Adrenal gland (tissue), 12 donors: ENCODE data around the gene KCNT1. TPM values are rescaled to one million over a fixed set of nuclear protein-coding genes. Genes with fewer than 3 reads are reported as not detected.

Experiments used
- DNase-seq, 7 donors: peaks; one replicate each; pipeline ENCODE4 v3.0.0-alpha.2; 2019 to 2020
- H3K27ac ChIP-seq, 5 donors: fragments of 200-600 bp; sonication (generic) in 4 of 5; 1 replicate in 3 of 5; 2 replicates in 2 of 5; pipeline versions ENCODE4 v1.5.1 to v1.8.0; 2016 to 2020; ENCODE audit warnings: mild to moderate bottlenecking in 1 of 5
- H3K27me3 ChIP-seq: fragments of 200-600 bp; 2 replicates; pipeline ENCODE4 v1.8.0; 2021
- H3K36me3 ChIP-seq, 2 donors: fragments of 200-600 bp; replicated peaks in 1 of 2; 1 replicate in 1 of 2; 2 replicates in 1 of 2; pipeline versions ENCODE4 v1.5.1 to v1.8.0; 2018 to 2022
- H3K4me1 ChIP-seq, 2 donors: fragments of 200-600 bp; replicated peaks in 1 of 2; 1 replicate in 1 of 2; 2 replicates in 1 of 2; pipeline versions ENCODE4 v1.5.1 to v1.8.0; 2018 to 2021
- H3K4me3 ChIP-seq, 4 donors: fragments of 200-600 bp; sonication (generic) in 3 of 4; one replicate each; pipeline ENCODE4 v1.5.1; 2016 to 2018
- H3K9me3 ChIP-seq, 3 donors: fragments of 200-600 bp; sonication (generic) in 1 of 3; replicated peaks in 1 of 3; 1 replicate in 2 of 3; 2 replicates in 1 of 3; pipeline versions ENCODE4 v1.5.1 to v1.8.0; 2016 to 2021
- POLR2A ChIP-seq, 2 donors: fragments of 450-650 bp; IDR thresholded peaks; one replicate each; pipeline ENCODE4 v1.6.1; 2017; ENCODE audit warnings: antibody characterized with exemption in 2 of 2, mild to moderate bottlenecking in 2 of 2, moderate library complexity in 1 of 2
- WGBS, 4 donors: extraction: QIAGEN DNeasy Blood & Tissue Kit in 2 of 4; methylation state at CpG; one replicate each; pipeline versions ENCODE4 v1.1.5 to v1.1.7; 2013 to 2017; 5-methylcytosine and 5-hydroxymethylcytosine counted together
- intact Hi-C, 2 donors: fragments of 100-400 bp; cut with DNase I; formaldehyde crosslinking; loops; one replicate each; pipeline versions ENCODE4 v1.14.1 to v1.15.0; 2022 to 2023
- polyA plus RNA-seq, 3 donors: library from polyadenylated mRNA; stranded (reverse); fragments of 200-250 nt in 2 of 3; fragments of 350-450 nt in 1 of 3; fragmentation: Illumina TruSeq in 1 of 3; extraction: RNeasy Lipid Tissue Mini Kit (QIAGEN cat#74804) in 1 of 3; gene quantifications; one replicate each; pipeline ENCODE4 v1.2.3, GENCODE V29; 2013 to 2014
- total RNA-seq, 9 donors: library from RNA; depleted of rRNA in 4 of 9; stranded (reverse); fragments of >200 nt in 4 of 9; fragments of 120-200 nt in 1 of 9; fragmentation: NEBNext Ultra II Directional in 1 of 9; extraction: Animal tissue kit (Norgen Biotek cat#: 25700) in 1 of 9; gene quantifications; one replicate each; pipeline versions ENCODE4 v1.1.0 to v1.2.4, GENCODE V29; 2013 to 2023
- TF ChIP-seq, protein P1 (sequence below), 6 experiments: fragments of 450-650 bp in 4 of 6; fragments of 200-600 bp in 2 of 6; sonication (generic) in 1 of 6; IDR thresholded peaks; 1 replicate in 5 of 6; 2 replicates in 1 of 6; pipeline versions ENCODE4 v1.5.1 to v1.8.0; 2016 to 2021; ENCODE audit warnings: antibody characterized with exemption in 6 of 6, mild to moderate bottlenecking in 2 of 6, moderate library complexity in 1 of 6
- donor health status: healthy with polysubstance abuse.
- donor health status: Bipolar disorder and iron deficiency.
- donor health status: DM: yes; HTN: yes; CAD: no.
- donor health status: DM: no; HTN: no; CAD: no.
- donor health status: DM: no; HTN: no; CAD: no.
- donor health status: DM: yes; HTN: yes; CAD: no.

Gene KCNT1
- total and polyA plus RNA-seq, 12 donors, result 0.05 to 2.4 (median 0.24) TPM; not detected in 6

DNA sequence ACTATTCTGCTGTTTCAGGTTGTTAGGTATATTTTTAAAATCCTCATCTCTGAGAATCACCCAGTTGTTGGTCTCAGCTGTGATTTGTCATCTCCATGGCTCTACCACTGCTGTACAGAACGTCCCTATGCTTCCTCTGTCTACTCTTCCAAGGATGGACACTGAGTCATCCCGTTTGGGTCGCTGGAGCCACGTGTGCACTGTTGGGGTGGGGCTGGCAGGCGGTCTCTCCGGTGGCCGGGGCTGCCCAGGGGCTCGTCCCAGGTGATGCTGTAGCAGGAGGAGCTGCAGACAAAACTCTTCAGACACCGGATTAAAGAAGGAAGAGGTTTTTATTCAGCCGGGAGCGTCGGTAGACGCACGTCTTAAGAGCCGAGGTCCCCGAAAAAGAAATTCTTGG, 21.9 kb upstream of the KCNT1 start:
- no peaks in the 10 kb centered on the region for H3K4me1 ChIP-seq
- H3K27ac ChIP-seq, result no peak overlapping the region
- TF ChIP-seq POLR2A (IDR thresholded peaks at IDR 0.05), result no peak
- TF ChIP-seq, protein P1, sequence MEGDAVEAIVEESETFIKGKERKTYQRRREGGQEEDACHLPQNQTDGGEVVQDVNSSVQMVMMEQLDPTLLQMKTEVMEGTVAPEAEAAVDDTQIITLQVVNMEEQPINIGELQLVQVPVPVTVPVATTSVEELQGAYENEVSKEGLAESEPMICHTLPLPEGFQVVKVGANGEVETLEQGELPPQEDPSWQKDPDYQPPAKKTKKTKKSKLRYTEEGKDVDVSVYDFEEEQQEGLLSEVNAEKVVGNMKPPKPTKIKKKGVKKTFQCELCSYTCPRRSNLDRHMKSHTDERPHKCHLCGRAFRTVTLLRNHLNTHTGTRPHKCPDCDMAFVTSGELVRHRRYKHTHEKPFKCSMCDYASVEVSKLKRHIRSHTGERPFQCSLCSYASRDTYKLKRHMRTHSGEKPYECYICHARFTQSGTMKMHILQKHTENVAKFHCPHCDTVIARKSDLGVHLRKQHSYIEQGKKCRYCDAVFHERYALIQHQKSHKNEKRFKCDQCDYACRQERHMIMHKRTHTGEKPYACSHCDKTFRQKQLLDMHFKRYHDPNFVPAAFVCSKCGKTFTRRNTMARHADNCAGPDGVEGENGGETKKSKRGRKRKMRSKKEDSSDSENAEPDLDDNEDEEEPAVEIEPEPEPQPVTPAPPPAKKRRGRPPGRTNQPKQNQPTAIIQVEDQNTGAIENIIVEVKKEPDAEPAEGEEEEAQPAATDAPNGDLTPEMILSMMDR (IDR thresholded peaks at IDR 0.05), result no peak
- H3K27me3 ChIP-seq, result peaks cover 3% of the 10 kb centered on the region
- WGBS, 4 donors, result 51 to 60% (median 53%) methylated on average over 15 to 16 of the region's 16 CpGs
- no peak overlapping the region for H3K4me3 ChIP-seq
- H3K36me3 ChIP-seq, result no peaks in the 10 kb centered on the region
- no peaks in the 10 kb centered on the region for H3K9me3 ChIP-seq
- DNase-seq, result no peak
- intact Hi-C loops, result loop anchor here in 1 of 2 donors (10.0 kb wide), 1 partner anchor 55 kb away; no protein-coding TSS in a partner anchor

DNA sequence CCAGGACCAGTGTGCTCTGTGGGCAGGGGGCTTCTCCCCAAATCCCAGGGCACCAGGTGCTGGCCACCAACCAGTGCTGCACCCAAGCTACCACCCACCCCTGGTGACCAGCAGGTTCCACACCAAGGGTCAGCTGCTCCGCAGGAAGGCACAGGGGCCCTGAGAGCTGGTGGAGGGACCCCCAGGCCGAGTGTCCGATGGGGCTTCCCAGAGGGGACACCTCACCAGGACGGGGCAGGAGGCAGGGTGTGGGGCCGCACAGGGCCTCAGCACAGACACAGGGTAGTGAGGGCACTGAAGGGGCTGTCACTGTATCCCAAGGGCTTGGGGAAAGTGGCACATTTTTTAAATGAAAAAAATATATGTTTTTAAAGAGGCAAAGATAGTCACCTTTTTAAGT, 20.8 kb upstream of the KCNT1 start:
- 80 to 83% (median 81%) methylated on average over 5 of the region's 5 CpGs for WGBS, 4 donors
- Histone ChIP-seq H3K4me1 (no peaks in the 10 kb centered on the region), H3K9me3 (no peaks in the 10 kb centered on the region), H3K27me3 (peaks cover 3% of the 10 kb centered on the region), H3K36me3 (no peaks in the 10 kb centered on the region), H3K4me3 (no peak overlapping the region), H3K27ac (no peak overlapping the region)
- intact Hi-C loops, result loop anchor here in 1 of 2 donors (10.0 kb wide), 1 partner anchor 56 kb away; no protein-coding TSS in a partner anchor
- no peak for TF ChIP-seq POLR2A (IDR thresholded peaks at IDR 0.05)
- TF ChIP-seq, protein P1 (IDR thresholded peaks at IDR 0.05), result no peak
- DNase-seq, result no peak

DNA sequence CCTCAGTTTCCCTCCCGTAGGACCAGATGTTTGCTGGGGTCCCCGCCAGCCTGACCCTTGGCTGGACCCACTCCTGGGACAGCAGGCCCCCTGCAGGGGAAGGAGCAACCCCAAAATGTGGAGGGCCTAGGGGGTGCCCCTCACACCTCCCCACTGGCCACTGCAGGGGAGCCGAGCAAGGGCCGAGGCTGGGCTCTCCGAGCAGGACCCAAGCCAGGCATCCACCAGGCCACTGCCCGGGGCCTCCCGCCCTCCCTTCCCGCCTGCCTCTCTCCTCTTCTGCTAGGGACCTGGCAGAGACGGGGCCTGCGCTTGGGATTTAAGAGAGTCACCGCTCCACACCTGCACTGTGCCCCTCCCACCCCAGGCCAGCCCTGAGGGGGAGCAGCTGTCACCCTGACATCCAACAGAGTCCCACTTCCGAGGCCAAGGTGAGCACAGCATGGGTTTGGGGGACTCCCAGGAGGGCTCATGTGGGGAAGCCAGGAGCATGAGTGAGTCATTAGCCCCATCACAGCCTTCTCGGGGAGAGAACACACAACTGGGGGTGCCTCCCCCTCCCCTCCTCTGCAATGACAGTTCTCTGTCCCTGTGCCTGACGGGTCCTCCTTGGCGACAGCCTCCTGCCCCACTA, 18.5 kb upstream of the KCNT1 start:
- no peak overlapping the region for H3K27ac ChIP-seq
- H3K27me3 ChIP-seq, result peaks cover 3% of the 10 kb centered on the region
- intact Hi-C loops, result loop anchor here in 1 of 2 donors (10.0 kb wide), 1 partner anchor 59 kb away; no protein-coding TSS in a partner anchor
- H3K36me3 ChIP-seq, result no peaks in the 10 kb centered on the region
- H3K9me3 ChIP-seq, result no peaks in the 10 kb centered on the region
- no peak overlapping the region for H3K4me3 ChIP-seq
- no peak for DNase-seq
- TF ChIP-seq, protein P1 (IDR thresholded peaks at IDR 0.05), result no peak
- no peak for TF ChIP-seq POLR2A (IDR thresholded peaks at IDR 0.05)
- no peaks in the 10 kb centered on the region for H3K4me1 ChIP-seq
- 68 to 75% (median 71%) methylated on average over 4 to 15 of the region's 15 CpGs for WGBS, 4 donors

DNA sequence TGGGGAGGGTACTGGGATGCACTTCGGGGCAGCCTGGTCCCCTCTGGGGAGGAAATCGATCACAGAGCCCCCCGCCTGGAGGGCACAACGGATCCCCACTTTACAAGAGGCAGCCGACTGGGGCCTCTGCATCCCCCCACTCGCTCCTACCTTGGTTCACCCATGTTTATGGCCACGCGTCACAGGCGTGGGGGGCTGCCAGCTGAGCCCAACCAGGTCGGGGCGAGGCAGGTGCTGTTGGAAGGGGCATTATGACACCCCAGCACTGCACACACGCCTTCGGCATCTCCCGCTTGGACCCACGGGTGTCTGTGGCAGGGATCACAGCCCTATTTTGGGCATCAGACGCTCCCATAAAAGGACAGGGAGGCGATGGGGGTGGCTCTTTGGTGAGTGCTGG, 17.3 kb upstream of the KCNT1 start:
- H3K4me3 ChIP-seq, result no peak overlapping the region
- no peak overlapping the region for H3K27ac ChIP-seq
- H3K36me3 ChIP-seq, result no peaks in the 10 kb centered on the region
- TF ChIP-seq, protein P1 (IDR thresholded peaks at IDR 0.05), result no peak
- no peak for TF ChIP-seq POLR2A (IDR thresholded peaks at IDR 0.05)
- intact Hi-C loops, result loop anchor here in 1 of 2 donors (10.0 kb wide), 1 partner anchor 60 kb away; no protein-coding TSS in a partner anchor
- H3K27me3 ChIP-seq, result peaks cover 3% of the 10 kb centered on the region
- DNase-seq, result no peak
- no peaks in the 10 kb centered on the region for H3K4me1 ChIP-seq
- H3K9me3 ChIP-seq, result no peaks in the 10 kb centered on the region
- 57 to 80% (median 68%) methylated on average over 8 to 17 of the region's 17 CpGs for WGBS, 4 donors
